Transverse colon (tissue), 3 donors: ENCODE data around the gene LBR.

Experiments
- CTCF ChIP-seq, 5 experiments: fragments of 200-600 bp in 3 of 5; fragments of 450-650 bp in 2 of 5; sonication (generic) in 3 of 5; IDR thresholded peaks; 1 replicate in 2 of 5; 2 replicates in 3 of 5; pipeline ENCODE4 v1.5.1; 2016 to 2017; ENCODE audit warnings: antibody characterized with exemption in 5 of 5, inconsistent platforms in 3 of 5, mild to moderate bottlenecking in 2 of 5, moderate library complexity in 1 of 5
- POLR2A ChIP-seq: fragments of 450-650 bp; IDR thresholded peaks from one replicate; pipeline ENCODE4 v1.6.1; 2016; ENCODE audit warnings: antibody characterized with exemption, mild to moderate bottlenecking, moderate library complexity

- TF ChIP-seq CTCF (IDR thresholded peaks at IDR 0.05), result no peak
- TF ChIP-seq POLR2A, result no peak
Observed at GRCh38 chr1:225378880-225379279, 49.0 kb downstream of the LBR start.
